Measurements from ENCODE around the gene ZNF311.
"Not testable (repeated sequence)": the region's sequence is repeated elsewhere in the genome, so short reads cannot be mapped to it uniquely, and the experiment has no call there.

Gene ZNF311

GRCh38 chr6:28949656-28950195, 55.4 kb downstream of the ZNF311 start:
- WGBS, result 96% methylated on average over 41 of the region's 41 CpGs
- H3K4me1 ChIP-seq (ENCODE audit: insufficient read depth, low read length); H3K9me3 ChIP-seq (ENCODE audit: insufficient read depth, low read depth, low read length); H3K27ac ChIP-seq (ENCODE audit: low read depth, low read length); H3K4me3 ChIP-seq (ENCODE audit: low read length); H3K36me3 ChIP-seq (ENCODE audit: insufficient read depth, low read length); H3K9ac ChIP-seq (ENCODE audit: low read depth, low read length): not testable (repeated sequence)
- H3K27me3 ChIP-seq (ENCODE audit: insufficient read depth, low read length), result peaks cover 11% of the 10 kb centered on the region

- WGBS, result 85% methylated on average over 23 of the region's 23 CpGs
- no peaks in the 10 kb centered on the region for H3K36me3 ChIP-seq (ENCODE audit: insufficient read depth, low read length)
- H3K9me3 ChIP-seq (ENCODE audit: insufficient read depth, low read depth, low read length), result no peaks in the 10 kb centered on the region
- peaks cover 4% of the 10 kb centered on the region; the same call in 1 of the 2 replicates for H3K27me3 ChIP-seq (ENCODE audit: insufficient read depth, low read length)
- H3K4me1 ChIP-seq (ENCODE audit: insufficient read depth, low read length), result peaks cover 6% of the 10 kb centered on the region; the same call in 1 of the 2 replicates
- H3K4me3 ChIP-seq (ENCODE audit: low read length), result no peak overlapping the region
- no peak overlapping the region for H3K27ac ChIP-seq (ENCODE audit: low read depth, low read length)
- no peak overlapping the region for H3K9ac ChIP-seq (ENCODE audit: low read depth, low read length)
Measured at GRCh38 chr6:28948782-28949486, 56.2 kb downstream of the ZNF311 start.

GRCh38 chr6:28947831-28948270, 57.3 kb downstream of the ZNF311 start:
- 96% methylated on average over 1 of the region's 1 CpG for WGBS
- no peaks in the 10 kb centered on the region for H3K9me3 ChIP-seq (ENCODE audit: insufficient read depth, low read depth, low read length)
- H3K4me1 ChIP-seq (ENCODE audit: insufficient read depth, low read length), result peaks cover 6% of the 10 kb centered on the region; the same call in 1 of the 2 replicates
- H3K27ac ChIP-seq (ENCODE audit: low read depth, low read length), result no peak overlapping the region
- H3K27me3 ChIP-seq (ENCODE audit: insufficient read depth, low read length), result no peaks in the 10 kb centered on the region
- H3K36me3 ChIP-seq (ENCODE audit: insufficient read depth, low read length), result no peaks in the 10 kb centered on the region
- H3K4me3 ChIP-seq (ENCODE audit: low read length), result no peak overlapping the region
- no peak overlapping the region for H3K9ac ChIP-seq (ENCODE audit: low read depth, low read length)

GRCh38 chr6:28947067-28947765, 57.9 kb downstream of the ZNF311 start:
- H3K27ac ChIP-seq (ENCODE audit: low read depth, low read length), result no peak overlapping the region
- no peak overlapping the region for H3K4me3 ChIP-seq (ENCODE audit: low read length)

GRCh38 chr6:28945349-28945748, 59.8 kb downstream of the ZNF311 start:
- H3K36me3 ChIP-seq (ENCODE audit: insufficient read depth, low read length), result no peaks in the 10 kb centered on the region
- no peaks in the 10 kb centered on the region for H3K9me3 ChIP-seq (ENCODE audit: insufficient read depth, low read depth, low read length)
- H3K9ac ChIP-seq (ENCODE audit: low read depth, low read length), result no peak overlapping the region
- peaks cover 6% of the 10 kb centered on the region; the same call in 1 of the 2 replicates for H3K4me1 ChIP-seq (ENCODE audit: insufficient read depth, low read length)
- H3K4me3 ChIP-seq (ENCODE audit: low read length), result no peak overlapping the region
- 98% methylated on average over 3 of the region's 3 CpGs for WGBS
- H3K27ac ChIP-seq (ENCODE audit: low read depth, low read length), result no peak overlapping the region
- H3K27me3 ChIP-seq (ENCODE audit: insufficient read depth, low read length), result no peaks in the 10 kb centered on the region

More at GRCh38 chr6:28947067-28947765, 57.9 kb downstream of the ZNF311 start:
- WGBS, result 85% methylated on average over 6 of the region's 6 CpGs
- Histone ChIP-seq H3K9me3 (ENCODE audit: insufficient read depth, low read depth, low read length) (no peaks in the 10 kb centered on the region), H3K4me1 (ENCODE audit: insufficient read depth, low read length) (peaks cover 6% of the 10 kb centered on the region; the same call in 1 of the 2 replicates), H3K9ac (ENCODE audit: low read depth, low read length) (no peak overlapping the region), H3K36me3 (ENCODE audit: insufficient read depth, low read length) (no peaks in the 10 kb centered on the region), H3K27me3 (ENCODE audit: insufficient read depth, low read length) (no peaks in the 10 kb centered on the region)
